Endothelial cell of umbilical vein (primary cell): ENCODE data around the gene BCL7A. TPM values are rescaled to one million over a fixed set of nuclear protein-coding genes. Genes with fewer than 3 reads are reported as not detected.

Experiments
- BruUV-seq: library from RNA; stranded (reverse); fragments of 400-500 nt; replicated peaks from 2 replicates; lab custom pipeline; 2021; lab: Mats Ljungman, UMichigan
- CTCF ChIA-PET: fragments of 300-600, 350-600 bp; sonication (Branson Sonifier 250); formaldehyde crosslinking; loops from one replicate; lab custom pipeline; 2021; ENCODE audit warnings: antibody characterized with exemption, inconsistent platforms; lab: Charles Lee
- POLR2A ChIA-PET: fragments of 300-600, 350-600 bp; sonication (Branson Sonifier 250); formaldehyde crosslinking; loops from one replicate; lab custom pipeline; 2021; ENCODE audit warnings: antibody characterized with exemption, inconsistent platforms; lab: Charles Lee
- DNase-seq: peaks from one replicate; pipeline ENCODE4 v3.0.0-alpha.2; 2011; ENCODE audit warnings: low read depth, low spot score
- FAIRE-seq: peaks from 2 replicates; lab custom pipeline; 2011; peaks lifted over from hg19 to GRCh38; lab: Jason Lieb, UNC
- H2AFZ ChIP-seq: 2 replicates; pipeline ENCODE4 v1.6.0; 2012; ENCODE audit warnings: low read depth, low read length, control low read depth, inconsistent platforms
- H3K27ac ChIP-seq: 2 replicates; pipeline ENCODE4 v1.5.1; 2011; ENCODE audit warnings: low read depth, mild to moderate bottlenecking, control low read depth, low read length, moderate library complexity; ENCODE audit not compliant: insufficient read depth
- H3K27me3 ChIP-seq, 2 experiments: 2 replicates each; pipeline versions ENCODE4 v1.6.0 to v1.6.1; 2011; ENCODE audit warnings: low read length in 2 of 2, mixed read lengths in 1 of 2; ENCODE audit not compliant: control insufficient read depth in 2 of 2, insufficient read depth in 2 of 2
- H3K36me3 ChIP-seq, 2 experiments: 2 replicates in 1 of 2; 3 replicates in 1 of 2; pipeline ENCODE4 v1.5.1; 2011; ENCODE audit warnings: low read length in 2 of 2, mild to moderate bottlenecking in 1 of 2, moderate library complexity in 1 of 2; ENCODE audit not compliant: control insufficient read depth in 2 of 2, insufficient read depth in 2 of 2; ENCODE audit errors: extremely low read depth in 1 of 2
- H3K4me1 ChIP-seq: 3 replicates; pipeline ENCODE4 v1.5.1; 2011; ENCODE audit warnings: mild to moderate bottlenecking, low read length; ENCODE audit not compliant: control insufficient read depth, insufficient read depth; ENCODE audit errors: extremely low read depth
- H3K4me2 ChIP-seq: 2 replicates; pipeline ENCODE4 v1.6.1; 2011; ENCODE audit warnings: low read length, control low read depth, mixed read lengths; ENCODE audit not compliant: insufficient read depth
- H3K4me3 ChIP-seq, 3 experiments: fragments of 200-600 bp in 1 of 3; sonication (generic), shearing (Covaris generic) in 1 of 3; replicated peaks in 1 of 3; 2 replicates each; pipeline ENCODE4 v1.5.1; 2011 to 2016; ENCODE audit warnings: control low read depth in 3 of 3, low read length in 3 of 3, mild to moderate bottlenecking in 2 of 3, inconsistent platforms in 1 of 3, low read depth in 1 of 3, moderate library complexity in 1 of 3; ENCODE audit not compliant: insufficient read depth in 1 of 3
- H3K79me2 ChIP-seq: 2 replicates; pipeline ENCODE4 v1.6.0; 2012; ENCODE audit warnings: low read length, inconsistent platforms; ENCODE audit not compliant: control insufficient read depth, insufficient read depth
- H3K9ac ChIP-seq: replicated peaks from 2 replicates; pipeline ENCODE3; 2011; ENCODE audit warnings: low read length, control low read depth; ENCODE audit not compliant: insufficient read depth; ENCODE audit errors: extremely low read depth
- H3K9me1 ChIP-seq: replicated peaks from 3 replicates; pipeline ENCODE4 v1.6.0; 2011; ENCODE audit warnings: mild to moderate bottlenecking, low read length; ENCODE audit not compliant: control insufficient read depth, insufficient read depth; ENCODE audit errors: extremely low read depth
- H3K9me3 ChIP-seq: replicated peaks from 2 replicates; pipeline ENCODE4 v1.5.1; 2012; ENCODE audit warnings: low read length, inconsistent platforms; ENCODE audit not compliant: control insufficient read depth, insufficient read depth
- H4K20me1 ChIP-seq: replicated peaks from 2 replicates; pipeline ENCODE3; 2011; ENCODE audit warnings: mild to moderate bottlenecking, low read length; ENCODE audit not compliant: control insufficient read depth, insufficient read depth; ENCODE audit errors: extremely low read depth
- CTCF ChIP-seq, 2 donors: IDR thresholded peaks; 1 replicate in 1 of 2; 2 replicates in 1 of 2; pipeline ENCODE4 v1.5.1; 2011; ENCODE audit warnings: low read length in 2 of 2, mild to moderate bottlenecking in 2 of 2, moderate library complexity in 2 of 2, control low read depth in 1 of 2, inconsistent platforms in 1 of 2, low read depth in 1 of 2; ENCODE audit not compliant: insufficient read depth in 1 of 2; ENCODE audit errors: extremely low read depth in 1 of 2
- EZH2 ChIP-seq: IDR thresholded peaks from 2 replicates; pipeline ENCODE4 v1.6.1; 2012; ENCODE audit warnings: borderline replicate concordance, low read depth, mild to moderate bottlenecking, moderate library complexity, low read length, inconsistent platforms; ENCODE audit not compliant: severe bottlenecking
- FOS ChIP-seq: IDR thresholded peaks from 2 replicates; pipeline ENCODE4 v1.6.1; 2011; ENCODE audit warnings: mild to moderate bottlenecking, low read length, moderate library complexity, borderline replicate concordance; ENCODE audit not compliant: insufficient read depth
- GATA2 ChIP-seq: IDR thresholded peaks from 2 replicates; pipeline ENCODE4 v1.7.0; 2011; ENCODE audit warnings: low read depth, mild to moderate bottlenecking, moderate library complexity, mixed read lengths, low read length; ENCODE audit not compliant: insufficient read length, insufficient read depth
- JUN ChIP-seq: IDR thresholded peaks from 2 replicates; pipeline ENCODE4 v1.6.1; 2011; ENCODE audit warnings: borderline replicate concordance, low read depth; ENCODE audit not compliant: insufficient read length, insufficient read depth
- MAX ChIP-seq: IDR thresholded peaks from 2 replicates; pipeline ENCODE4 v1.6.1; 2011; ENCODE audit not compliant: insufficient read depth, insufficient read length
- MYC ChIP-seq: IDR thresholded peaks from one replicate; pipeline ENCODE4 v1.6.1; 2011; ENCODE audit warnings: mild to moderate bottlenecking, low read depth, low read length
- POLR2A ChIP-seq: IDR thresholded peaks from 2 replicates; pipeline ENCODE4 v1.6.1; 2012; ENCODE audit warnings: low read depth, mild to moderate bottlenecking, control low read depth, low read length
- POLR2AphosphoS5 ChIP-seq: IDR thresholded peaks from 2 replicates; pipeline ENCODE4 v1.6.1; 2012; ENCODE audit warnings: low read depth, mild to moderate bottlenecking, control low read depth, low read length, moderate library complexity; ENCODE audit not compliant: insufficient read depth
- dilution Hi-C: fragments of 300-500 bp; cut with MboI; formaldehyde crosslinking; loops from one replicate; pipeline ENCODE4 v1.15.0; 2019; ENCODE audit warnings: low sequenced_read_pairs; ENCODE audit not compliant: extremely low pct_ligation_motif_present
- intact Hi-C: fragments of 100-400 bp; cut with micrococcal nuclease; formaldehyde crosslinking; loops from one replicate; pipeline ENCODE4 v1.10.0; 2022
- polyA plus RNA-seq, 4 experiments: library from polyadenylated mRNA; depleted of rRNA in 3 of 4; stranded (reverse) in 3 of 4; unstranded in 1 of 4; fragments of >200 nt; gene quantifications; 2 replicates each; pipeline versions ENCODE4 v1.2.1 to v1.2.3, GENCODE V29; 2011 to 2012; ENCODE audit warnings: missing spikeins in 1 of 4
- total RNA-seq: library from RNA; stranded (reverse); gene quantifications from 2 replicates; pipeline ENCODE4 v1.2.3, GENCODE V29; 2021

Gene BCL7A
- total and polyA plus RNA-seq, 2 donors (not counting 3 experiments of a cell fraction or from before 2014, with no cell fraction given) = 9.7 to 11.1 TPM

GRCh38 chr12:122064025-122064777 is 42.5 kb downstream of the BCL7A start:
- H3K36me3 ChIP-seq = no peaks in the 10 kb centered on the region
- POLR2A ChIA-PET = interaction anchor here (0.7 kb wide), 1 partner anchor 53 kb away, joined by 3 read pairs; no protein-coding TSS in a partner anchor

More at GRCh38 chr12:122064025-122064777, 42.5 kb downstream of the BCL7A start:
- Histone ChIP-seq H2AFZ (peak overlapping the region; percentile 46), H3K4me3 (no peak overlapping the region), H3K27me3 (no peaks in the 10 kb centered on the region), H3K9me1 (no peaks in the 10 kb centered on the region), H3K4me1 (peaks cover 37% of the 10 kb centered on the region), H3K9ac (no peak overlapping the region), H3K9me3 (no peaks in the 10 kb centered on the region), H3K4me2 (peak overlapping the region; percentile 53), H3K27ac (peak overlapping the region; percentile 60), H4K20me1 (no peaks in the 10 kb centered on the region), H3K79me2 (no peaks in the 10 kb centered on the region)
- dilution Hi-C loops (no loop called here), intact Hi-C loops (loop anchor here (1.0 to 5.0 kb wide), 2 partner anchors 14 to 43 kb away; partner anchors contain the start of gene MLXIP)
- FAIRE-seq = peak; percentile 98
- TF ChIP-seq MYC (no peak), CTCF (IDR thresholded peaks at IDR 0.05; ENCODE audit: extremely low read depth in 1 of 2, insufficient read depth in 1 of 2, low read depth in 1 of 2, low read length in 2 of 2) (peak; percentile 48 to 57), POLR2A (peak; percentile 58), MAX (peak; percentile 99), FOS (no peak), POLR2AphosphoS5 (peak; percentile 48), EZH2 (no peak), JUN (no peak), GATA2 (no peak)
- BruUV-seq = TSS peak; percentile 58
- CTCF ChIA-PET = interaction anchor here (0.8 to 4.6 kb wide), 6 partner anchors 9 to 66 kb away, joined by 3 to 40 read pairs (median 11); no protein-coding TSS in a partner anchor
- peak; percentile 95 for DNase-seq
